RKO (cell line): ENCODE results near the gene LINC01488.
A peak's percentile ranks its signal among the peaks of the same experiment; 100 is the strongest.

ENCODE experiments used
- DNase-seq: peaks from one replicate; pipeline ENCODE4 v3.0.0-alpha.2; 2016; ENCODE audit warnings: low spot score

LINC01488 gene

GRCh38 chr11:69481393-69481844 lies at the start of gene LINC01488:
Gene LINC01488, plus strand, starts transcription at chr11:69481663.
- DNase-seq = no peak

- no peak for DNase-seq
Observed at GRCh38 chr11:69431893-69432738, 49.3 kb upstream of the LINC01488 start.

- DNase-seq = no peak
Observed at GRCh38 chr11:69433741-69434140, 47.7 kb upstream of the LINC01488 start.

- no peak for DNase-seq
Observed at GRCh38 chr11:69434471-69434931, 47.0 kb upstream of the LINC01488 start.

GRCh38 chr11:69435161-69435986 lies 46.1 kb upstream of the LINC01488 start:
- no peak for DNase-seq

GRCh38 chr11:69436041-69436982 lies 45.2 kb upstream of the LINC01488 start:
- DNase-seq = no peak

GRCh38 chr11:69437001-69437875 lies 44.2 kb upstream of the LINC01488 start:
- DNase-seq = no peak

GRCh38 chr11:69437876-69438205 lies 43.6 kb upstream of the LINC01488 start:
- DNase-seq = no peak

- no peak for DNase-seq
Observed at GRCh38 chr11:69438286-69438920, 43.1 kb upstream of the LINC01488 start.

GRCh38 chr11:69439127-69439526 lies 42.3 kb upstream of the LINC01488 start:
- no peak for DNase-seq

GRCh38 chr11:69439651-69440464 lies 41.6 kb upstream of the LINC01488 start:
- no peak for DNase-seq

GRCh38 chr11:69440876-69441275 lies 40.6 kb upstream of the LINC01488 start:
- no peak for DNase-seq

- no peak for DNase-seq
Observed at GRCh38 chr11:69442012-69442806, 39.3 kb upstream of the LINC01488 start.

GRCh38 chr11:69442807-69443137 lies 38.7 kb upstream of the LINC01488 start:
- DNase-seq = no peak

GRCh38 chr11:69443138-69443967 lies 38.1 kb upstream of the LINC01488 start:
- DNase-seq = peak; percentile 90

- DNase-seq = no peak
Observed at GRCh38 chr11:69443968-69444364, 37.5 kb upstream of the LINC01488 start.

GRCh38 chr11:69444381-69445130 lies 36.9 kb upstream of the LINC01488 start:
- no peak for DNase-seq
